ENCODE data around the gene STX2.
A peak's percentile ranks its signal among the peaks of the same experiment; 100 is the strongest.

Gene STX2

GRCh38 chr12:130847112-130847511 is 8.1 kb upstream of the STX2 start:
- Histone ChIP-seq H3K4me1 (ENCODE audit: control insufficient read depth, insufficient read depth, low read length) (peaks cover 18% of the 10 kb centered on the region), H3K9me3 (ENCODE audit: control insufficient read depth, low read length) (peaks cover 3% of the 10 kb centered on the region), H3K9ac (ENCODE audit: low read length) (no peak overlapping the region), H3K4me3 (ENCODE audit: low read length) (no peak overlapping the region), H3K27me3 (replicated peaks; ENCODE audit: control insufficient read depth, insufficient read depth, low read length) (no peaks in the 10 kb centered on the region), H3K36me3 (ENCODE audit: control insufficient read depth, insufficient read depth, low read length, severe bottlenecking) (no peaks in the 10 kb centered on the region)
- DNase-seq (ENCODE audit: low read depth): peak; percentile 63

GRCh38 chr12:130846369-130846768 is 7.3 kb upstream of the STX2 start:
- peak; percentile 86 for DNase-seq (ENCODE audit: low read depth)
- Histone ChIP-seq H3K9ac (ENCODE audit: low read length) (no peak overlapping the region), H3K36me3 (ENCODE audit: control insufficient read depth, insufficient read depth, low read length, severe bottlenecking) (no peaks in the 10 kb centered on the region), H3K4me1 (ENCODE audit: control insufficient read depth, insufficient read depth, low read length) (peaks cover 18% of the 10 kb centered on the region), H3K27me3 (replicated peaks; ENCODE audit: control insufficient read depth, insufficient read depth, low read length) (no peaks in the 10 kb centered on the region), H3K4me3 (ENCODE audit: low read length) (no peak overlapping the region), H3K9me3 (ENCODE audit: control insufficient read depth, low read length) (peaks cover 3% of the 10 kb centered on the region)

GRCh38 chr12:130839770-130840404 is 837 bp upstream of the STX2 start:
- Histone ChIP-seq H3K4me1 (ENCODE audit: control insufficient read depth, insufficient read depth, low read length) (peaks cover 10% of the 10 kb centered on the region), H3K9me3 (ENCODE audit: control insufficient read depth, low read length) (no peaks in the 10 kb centered on the region), H3K27me3 (replicated peaks; ENCODE audit: control insufficient read depth, insufficient read depth, low read length) (no peaks in the 10 kb centered on the region), H3K9ac (ENCODE audit: low read length) (peak overlapping the region; percentile 32), H3K4me3 (ENCODE audit: low read length) (peak overlapping the region; percentile 82), H3K36me3 (ENCODE audit: control insufficient read depth, insufficient read depth, low read length, severe bottlenecking) (no peaks in the 10 kb centered on the region)
- DNase-seq (ENCODE audit: low read depth): no peak

- Histone ChIP-seq H3K4me3 (ENCODE audit: low read length) (peak overlapping the region; percentile 92), H3K9me3 (ENCODE audit: control insufficient read depth, low read length) (no peaks in the 10 kb centered on the region), H3K4me1 (ENCODE audit: control insufficient read depth, insufficient read depth, low read length) (peaks cover 10% of the 10 kb centered on the region), H3K27me3 (replicated peaks; ENCODE audit: control insufficient read depth, insufficient read depth, low read length) (no peaks in the 10 kb centered on the region), H3K36me3 (ENCODE audit: control insufficient read depth, insufficient read depth, low read length, severe bottlenecking) (no peaks in the 10 kb centered on the region), H3K9ac (ENCODE audit: low read length) (peak overlapping the region; percentile 90)
- peak; percentile 51 for DNase-seq (ENCODE audit: low read depth)
These were observed 633 bp downstream of the STX2 start for GRCh38 chr12:130838284-130838950.

- no peak for DNase-seq (ENCODE audit: low read depth)
These were observed 3.6 kb downstream of the STX2 start for GRCh38 chr12:130835436-130835835.

GRCh38 chr12:130835011-130835410 is 4.0 kb downstream of the STX2 start:
- no peak for DNase-seq (ENCODE audit: low read depth)
- no peak overlapping the region for H3K4me3 ChIP-seq (ENCODE audit: low read length)
- no peak overlapping the region for H3K9ac ChIP-seq (ENCODE audit: low read length)
- H3K36me3 ChIP-seq (ENCODE audit: control insufficient read depth, insufficient read depth, low read length, severe bottlenecking): no peaks in the 10 kb centered on the region
- H3K27me3 ChIP-seq (replicated peaks; ENCODE audit: control insufficient read depth, insufficient read depth, low read length): no peaks in the 10 kb centered on the region
- no peaks in the 10 kb centered on the region for H3K9me3 ChIP-seq (ENCODE audit: control insufficient read depth, low read length)
- H3K4me1 ChIP-seq (ENCODE audit: control insufficient read depth, insufficient read depth, low read length): peaks cover 22% of the 10 kb centered on the region

More at GRCh38 chr12:130835436-130835835, 3.6 kb downstream of the STX2 start:
- Histone ChIP-seq H3K4me3 (ENCODE audit: low read length) (no peak overlapping the region), H3K4me1 (ENCODE audit: control insufficient read depth, insufficient read depth, low read length) (peaks cover 22% of the 10 kb centered on the region), H3K36me3 (ENCODE audit: control insufficient read depth, insufficient read depth, low read length, severe bottlenecking) (no peaks in the 10 kb centered on the region), H3K9ac (ENCODE audit: low read length) (no peak overlapping the region), H3K9me3 (ENCODE audit: control insufficient read depth, low read length) (no peaks in the 10 kb centered on the region), H3K27me3 (replicated peaks; ENCODE audit: control insufficient read depth, insufficient read depth, low read length) (no peaks in the 10 kb centered on the region)

- Histone ChIP-seq H3K4me3 (ENCODE audit: low read length) (no peak overlapping the region), H3K36me3 (ENCODE audit: control insufficient read depth, insufficient read depth, low read length, severe bottlenecking) (no peaks in the 10 kb centered on the region), H3K27me3 (replicated peaks; ENCODE audit: control insufficient read depth, insufficient read depth, low read length) (no peaks in the 10 kb centered on the region), H3K4me1 (ENCODE audit: control insufficient read depth, insufficient read depth, low read length) (peaks cover 12% of the 10 kb centered on the region), H3K9ac (ENCODE audit: low read length) (no peak overlapping the region), H3K9me3 (ENCODE audit: control insufficient read depth, low read length) (no peaks in the 10 kb centered on the region)
- peak; percentile 77 for DNase-seq (ENCODE audit: low read depth)
These were observed 6.4 kb downstream of the STX2 start for GRCh38 chr12:130832561-130833209.

GRCh38 chr12:130831876-130832405 is 7.1 kb downstream of the STX2 start:
- H3K36me3 ChIP-seq (ENCODE audit: control insufficient read depth, insufficient read depth, low read length, severe bottlenecking): no peaks in the 10 kb centered on the region
- no peaks in the 10 kb centered on the region for H3K27me3 ChIP-seq (replicated peaks; ENCODE audit: control insufficient read depth, insufficient read depth, low read length)
- no peaks in the 10 kb centered on the region for H3K9me3 ChIP-seq (ENCODE audit: control insufficient read depth, low read length)
- H3K9ac ChIP-seq (ENCODE audit: low read length): no peak overlapping the region
- peaks cover 15% of the 10 kb centered on the region for H3K4me1 ChIP-seq (ENCODE audit: control insufficient read depth, insufficient read depth, low read length)
- no peak overlapping the region for H3K4me3 ChIP-seq (ENCODE audit: low read length)
- no peak for DNase-seq (ENCODE audit: low read depth)

GRCh38 chr12:130831246-130831645 is 7.8 kb downstream of the STX2 start:
- DNase-seq (ENCODE audit: low read depth): no peak
- H3K36me3 ChIP-seq (ENCODE audit: control insufficient read depth, insufficient read depth, low read length, severe bottlenecking): no peaks in the 10 kb centered on the region
- no peaks in the 10 kb centered on the region for H3K27me3 ChIP-seq (replicated peaks; ENCODE audit: control insufficient read depth, insufficient read depth, low read length)
- H3K4me3 ChIP-seq (ENCODE audit: low read length): no peak overlapping the region
- no peak overlapping the region for H3K9ac ChIP-seq (ENCODE audit: low read length)
- H3K9me3 ChIP-seq (ENCODE audit: control insufficient read depth, low read length): no peaks in the 10 kb centered on the region
- peaks cover 20% of the 10 kb centered on the region for H3K4me1 ChIP-seq (ENCODE audit: control insufficient read depth, insufficient read depth, low read length)

- H3K36me3 ChIP-seq (ENCODE audit: control insufficient read depth, insufficient read depth, low read length, severe bottlenecking): no peaks in the 10 kb centered on the region
- no peaks in the 10 kb centered on the region for H3K27me3 ChIP-seq (replicated peaks; ENCODE audit: control insufficient read depth, insufficient read depth, low read length)
- H3K4me3 ChIP-seq (ENCODE audit: low read length): no peak overlapping the region
- no peaks in the 10 kb centered on the region for H3K9me3 ChIP-seq (ENCODE audit: control insufficient read depth, low read length)
- H3K9ac ChIP-seq (ENCODE audit: low read length): no peak overlapping the region
- peaks cover 30% of the 10 kb centered on the region for H3K4me1 ChIP-seq (ENCODE audit: control insufficient read depth, insufficient read depth, low read length)
- DNase-seq (ENCODE audit: low read depth): no peak
These were observed 8.9 kb downstream of the STX2 start for GRCh38 chr12:130830246-130830551.

- Histone ChIP-seq H3K36me3 (ENCODE audit: control insufficient read depth, insufficient read depth, low read length, severe bottlenecking) (no peaks in the 10 kb centered on the region), H3K27me3 (replicated peaks; ENCODE audit: control insufficient read depth, insufficient read depth, low read length) (no peaks in the 10 kb centered on the region), H3K9ac (ENCODE audit: low read length) (no peak overlapping the region), H3K4me3 (ENCODE audit: low read length) (no peak overlapping the region), H3K9me3 (ENCODE audit: control insufficient read depth, low read length) (no peaks in the 10 kb centered on the region), H3K4me1 (ENCODE audit: control insufficient read depth, insufficient read depth, low read length) (peaks cover 33% of the 10 kb centered on the region)
- no peak for DNase-seq (ENCODE audit: low read depth)
These were observed 9.4 kb downstream of the STX2 start for GRCh38 chr12:130829391-130830245.
